ENCODE data around the gene AMBRA1.

The AMBRA1 gene, protein sequence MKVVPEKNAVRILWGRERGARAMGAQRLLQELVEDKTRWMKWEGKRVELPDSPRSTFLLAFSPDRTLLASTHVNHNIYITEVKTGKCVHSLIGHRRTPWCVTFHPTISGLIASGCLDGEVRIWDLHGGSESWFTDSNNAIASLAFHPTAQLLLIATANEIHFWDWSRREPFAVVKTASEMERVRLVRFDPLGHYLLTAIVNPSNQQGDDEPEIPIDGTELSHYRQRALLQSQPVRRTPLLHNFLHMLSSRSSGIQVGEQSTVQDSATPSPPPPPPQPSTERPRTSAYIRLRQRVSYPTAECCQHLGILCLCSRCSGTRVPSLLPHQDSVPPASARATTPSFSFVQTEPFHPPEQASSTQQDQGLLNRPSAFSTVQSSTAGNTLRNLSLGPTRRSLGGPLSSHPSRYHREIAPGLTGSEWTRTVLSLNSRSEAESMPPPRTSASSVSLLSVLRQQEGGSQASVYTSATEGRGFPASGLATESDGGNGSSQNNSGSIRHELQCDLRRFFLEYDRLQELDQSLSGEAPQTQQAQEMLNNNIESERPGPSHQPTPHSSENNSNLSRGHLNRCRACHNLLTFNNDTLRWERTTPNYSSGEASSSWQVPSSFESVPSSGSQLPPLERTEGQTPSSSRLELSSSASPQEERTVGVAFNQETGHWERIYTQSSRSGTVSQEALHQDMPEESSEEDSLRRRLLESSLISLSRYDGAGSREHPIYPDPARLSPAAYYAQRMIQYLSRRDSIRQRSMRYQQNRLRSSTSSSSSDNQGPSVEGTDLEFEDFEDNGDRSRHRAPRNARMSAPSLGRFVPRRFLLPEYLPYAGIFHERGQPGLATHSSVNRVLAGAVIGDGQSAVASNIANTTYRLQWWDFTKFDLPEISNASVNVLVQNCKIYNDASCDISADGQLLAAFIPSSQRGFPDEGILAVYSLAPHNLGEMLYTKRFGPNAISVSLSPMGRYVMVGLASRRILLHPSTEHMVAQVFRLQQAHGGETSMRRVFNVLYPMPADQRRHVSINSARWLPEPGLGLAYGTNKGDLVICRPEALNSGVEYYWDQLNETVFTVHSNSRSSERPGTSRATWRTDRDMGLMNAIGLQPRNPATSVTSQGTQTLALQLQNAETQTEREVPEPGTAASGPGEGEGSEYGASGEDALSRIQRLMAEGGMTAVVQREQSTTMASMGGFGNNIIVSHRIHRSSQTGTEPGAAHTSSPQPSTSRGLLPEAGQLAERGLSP (N-terminal part only)

DNA sequence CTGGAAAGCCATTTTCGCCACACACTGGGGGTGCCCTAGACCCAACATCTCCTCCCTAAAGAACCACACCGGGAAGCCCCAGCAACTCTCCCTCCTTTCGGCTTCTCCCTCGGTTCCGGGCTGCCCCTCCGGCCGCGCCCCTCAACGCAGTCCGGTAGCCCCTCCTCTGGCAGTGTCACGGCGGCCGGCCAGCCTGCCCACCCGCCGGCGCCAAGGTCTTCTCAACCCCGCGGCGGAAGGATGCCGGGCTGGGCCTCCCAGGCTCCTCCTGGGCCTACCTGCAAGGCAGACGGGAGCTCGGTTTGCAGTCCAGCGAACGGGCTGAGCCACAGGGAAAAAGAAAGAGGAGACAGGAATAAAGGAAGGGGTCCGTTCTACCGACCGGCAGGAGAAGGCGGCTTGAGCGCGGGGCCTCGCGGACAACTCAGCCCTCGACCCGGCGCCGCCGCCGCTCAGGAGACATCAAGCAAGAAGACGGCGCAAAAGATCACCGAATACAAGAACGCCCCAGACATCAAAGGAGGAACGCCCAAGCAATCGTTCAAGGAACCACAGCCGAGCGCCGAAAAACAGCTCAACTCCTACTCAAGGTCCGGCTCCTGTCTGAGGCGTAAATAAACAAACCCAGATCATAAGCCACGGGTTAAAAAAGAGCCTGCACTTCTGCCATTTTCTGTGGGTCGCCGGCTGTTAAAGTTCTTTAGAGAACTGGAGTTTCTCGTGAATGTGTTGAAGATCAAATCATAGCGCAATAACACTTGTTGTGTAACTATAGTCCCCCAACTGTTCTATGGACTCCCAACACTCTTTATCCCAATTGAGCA is at the start of gene AMBRA1:
Gene AMBRA1 (minus strand): TSS at position 474 of the 824 bp plus-strand sequence. CDS start 45,643 bp downstream, outside the sequence.
- peak; percentile 67 for FAIRE-seq

GRCh38 chr11:46643531-46643930 is 49.7 kb upstream of the AMBRA1 start:
- no peak for FAIRE-seq

DNA sequence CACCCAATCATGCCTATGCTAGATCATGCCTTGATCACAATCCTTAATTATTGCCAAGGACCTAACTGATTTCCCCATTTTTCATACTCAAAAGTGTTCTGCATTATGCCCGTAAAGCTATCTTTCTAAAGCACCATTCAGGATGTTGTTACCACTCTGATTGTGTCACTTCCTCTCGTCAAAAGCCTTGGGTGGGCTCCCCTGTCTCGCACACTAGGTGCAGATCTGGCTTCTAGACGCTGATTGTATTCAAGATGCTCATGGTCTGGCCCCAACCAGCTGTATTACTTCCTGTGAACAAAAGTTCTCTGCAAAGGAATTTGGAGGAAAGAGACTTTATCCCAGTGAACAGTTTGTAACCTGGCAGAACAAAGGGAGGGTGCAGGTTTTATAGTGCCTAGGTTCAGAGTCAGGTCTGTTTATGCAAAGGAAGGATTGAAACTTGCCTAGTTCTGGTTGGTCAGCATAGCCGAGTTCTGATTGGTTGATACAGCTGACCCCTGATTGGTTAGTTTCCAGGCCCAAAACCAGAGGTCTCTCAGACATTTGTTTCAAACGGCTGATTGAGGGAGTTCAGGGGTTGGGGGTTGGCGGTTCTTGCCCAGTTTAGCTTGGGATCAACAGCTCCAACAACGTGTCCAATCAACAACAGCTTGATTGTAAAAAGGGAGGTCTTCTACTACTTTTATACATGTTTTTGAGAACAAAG is 49.0 kb upstream of the AMBRA1 start:
- no peak for FAIRE-seq

DNA sequence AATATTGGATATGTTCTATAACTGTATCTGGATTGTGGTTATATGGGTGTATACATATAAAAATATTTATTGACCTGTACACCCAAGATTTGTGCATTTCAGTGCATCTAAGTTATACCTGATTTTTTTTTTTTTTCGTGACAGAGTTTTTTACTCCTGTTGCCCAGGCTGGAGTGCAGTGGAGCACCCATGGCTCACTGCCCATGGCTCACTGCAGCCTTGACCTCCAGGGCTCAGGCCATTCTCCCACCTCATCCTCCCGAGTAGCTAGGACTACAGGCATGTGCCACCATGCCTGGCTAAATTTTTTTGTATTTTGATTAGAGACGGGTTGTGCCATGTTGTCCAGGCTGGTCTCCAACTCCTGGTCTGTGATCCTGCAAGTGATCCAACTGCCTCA is 47.8 kb upstream of the AMBRA1 start:
- FAIRE-seq: no peak

GRCh38 chr11:46640036-46640788 is 46.4 kb upstream of the AMBRA1 start:
- FAIRE-seq: no peak

- FAIRE-seq: no peak
Observed at GRCh38 chr11:46639197-46639839, 45.5 kb upstream of the AMBRA1 start.

DNA sequence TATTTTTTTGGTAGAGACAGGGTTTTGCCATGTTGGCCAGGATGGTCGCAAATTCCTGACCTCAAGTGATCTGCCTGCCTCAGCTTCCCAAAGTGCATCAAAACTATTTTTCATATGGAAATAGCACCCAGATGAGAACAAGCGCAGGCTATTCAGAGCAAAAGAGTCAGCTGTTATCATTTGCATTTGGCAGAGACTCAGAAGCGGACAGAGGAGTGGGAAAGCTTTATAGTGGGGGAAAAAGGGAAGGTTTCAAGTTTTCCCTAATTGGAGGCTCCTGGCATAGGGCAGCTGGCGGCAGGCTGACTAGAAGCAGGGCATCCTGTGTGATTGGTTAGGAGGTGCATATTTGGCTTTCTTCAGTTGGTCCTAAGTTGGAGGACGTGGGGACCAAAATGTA is 43.7 kb upstream of the AMBRA1 start:
- FAIRE-seq: no peak

- no peak for FAIRE-seq
Observed at GRCh38 chr11:46635557-46636139, 41.8 kb upstream of the AMBRA1 start.

GRCh38 chr11:46633291-46634217 is 39.7 kb upstream of the AMBRA1 start:
- FAIRE-seq: no peak

- FAIRE-seq: no peak
Observed at GRCh38 chr11:46632502-46632901, 38.7 kb upstream of the AMBRA1 start.

GRCh38 chr11:46631676-46632075 is 37.9 kb upstream of the AMBRA1 start:
- no peak for FAIRE-seq

GRCh38 chr11:46630237-46630636 is 36.4 kb upstream of the AMBRA1 start:
- no peak for FAIRE-seq

GRCh38 chr11:46628961-46629360 is 35.1 kb upstream of the AMBRA1 start:
- no peak for FAIRE-seq

GRCh38 chr11:46625406-46625805 is 31.6 kb upstream of the AMBRA1 start:
- FAIRE-seq: no peak

DNA sequence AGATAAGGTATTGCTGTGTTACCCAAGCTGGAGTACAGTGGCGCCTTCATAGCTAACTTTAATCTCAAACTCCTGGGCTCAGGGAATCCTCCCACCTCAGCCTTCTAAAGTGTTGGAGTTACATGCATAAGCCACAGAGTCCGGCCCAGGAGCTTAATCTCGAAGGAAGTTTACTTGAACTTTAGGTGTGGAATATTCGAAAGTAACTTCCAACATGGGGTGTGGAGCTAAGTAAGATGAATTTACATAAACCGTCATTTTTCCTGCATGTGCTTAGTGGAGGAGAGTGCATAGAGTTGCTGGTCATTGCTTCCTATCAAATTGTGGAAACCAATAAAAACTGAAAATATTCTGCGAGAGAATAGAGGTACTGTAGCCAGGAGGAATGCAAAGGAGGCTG is 25.0 kb upstream of the AMBRA1 start:
- no peak for FAIRE-seq

DNA sequence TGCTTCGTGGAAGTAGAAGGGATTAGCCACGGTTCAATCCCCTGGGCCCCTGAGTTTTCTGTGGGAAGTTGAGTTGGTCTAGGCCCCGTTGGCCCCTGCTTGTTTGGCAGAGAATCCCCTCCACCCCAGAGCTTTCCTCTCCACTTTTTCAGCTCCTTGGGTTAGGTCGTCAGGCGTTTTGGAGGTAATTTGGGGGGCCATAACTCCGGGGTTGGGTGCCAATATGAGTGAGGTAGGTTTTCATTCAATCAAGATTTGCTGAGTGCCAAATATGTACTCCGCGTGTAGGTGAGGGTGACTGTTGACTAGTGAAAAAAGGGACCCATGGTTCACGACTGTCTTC is 24.1 kb upstream of the AMBRA1 start:
- FAIRE-seq: no peak

DNA sequence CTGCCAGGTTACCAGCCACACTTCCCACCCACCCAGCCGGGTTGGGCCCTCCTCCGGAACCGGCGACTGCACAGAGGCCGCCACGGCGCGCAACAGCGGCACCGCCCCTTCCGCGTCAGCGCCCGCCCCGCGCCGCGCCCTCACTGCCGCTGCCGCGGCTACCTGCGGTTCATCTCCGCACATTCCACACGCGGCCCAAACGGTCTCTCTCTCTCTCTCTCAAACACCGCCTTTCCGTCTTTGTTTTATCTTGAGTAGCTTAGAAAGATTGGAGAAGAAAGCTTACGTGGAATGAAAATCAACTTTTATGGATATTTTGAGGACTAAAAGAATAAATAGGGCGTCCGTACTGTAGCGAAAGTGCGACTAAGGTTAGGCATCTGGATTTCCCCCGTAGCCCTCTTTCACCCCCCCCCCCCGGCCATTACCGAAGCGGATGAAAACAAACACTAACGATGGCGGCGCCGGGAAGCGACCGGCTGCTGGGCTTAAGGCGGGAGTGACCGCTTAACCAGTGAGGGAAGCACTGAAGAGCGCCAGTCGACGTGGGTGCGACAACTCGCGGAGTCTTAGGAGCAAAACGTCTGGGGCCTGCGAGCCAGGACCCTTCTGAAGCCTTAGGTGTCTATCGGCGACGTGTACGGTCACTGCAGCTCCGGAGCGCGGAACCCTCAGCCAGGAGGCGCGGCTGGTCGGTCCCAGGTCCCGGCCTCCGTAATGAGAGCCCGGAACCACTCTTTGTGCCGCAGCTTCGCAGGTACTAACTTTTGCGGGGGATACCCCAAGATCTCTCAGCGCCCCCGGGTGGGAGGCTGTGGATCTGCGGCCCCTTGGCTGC is 23.5 kb upstream of the AMBRA1 start, which contains the start of the genes ATG13 and HARBI1:
Gene ATG13 (plus strand): TSS at position 420 of the 838 bp plus-strand sequence. CDS start 26,739 bp downstream, outside the sequence.
Gene HARBI1 (minus strand): TSS at position 94 of the 838 bp plus-strand sequence. CDS start 990 bp downstream, outside the sequence.
- no peak for FAIRE-seq

Data from G401.6 (cell line).